NCI-H1048 (cell line): Measurements from ENCODE around the gene BORCS8.
"Not testable (repeated sequence)": the region's sequence is repeated elsewhere in the genome, so short reads cannot be mapped to it uniquely, and the experiment has no call there.

Experiments
- DNase-seq: peaks from one replicate; lab custom pipeline; 2025; lab: John Stamatoyannopoulos, UW

The BORCS8 gene

GRCh38 chr19:19179548-19180441 is 12.2 kb downstream of the BORCS8 start:
- no peak for DNase-seq

DNA sequence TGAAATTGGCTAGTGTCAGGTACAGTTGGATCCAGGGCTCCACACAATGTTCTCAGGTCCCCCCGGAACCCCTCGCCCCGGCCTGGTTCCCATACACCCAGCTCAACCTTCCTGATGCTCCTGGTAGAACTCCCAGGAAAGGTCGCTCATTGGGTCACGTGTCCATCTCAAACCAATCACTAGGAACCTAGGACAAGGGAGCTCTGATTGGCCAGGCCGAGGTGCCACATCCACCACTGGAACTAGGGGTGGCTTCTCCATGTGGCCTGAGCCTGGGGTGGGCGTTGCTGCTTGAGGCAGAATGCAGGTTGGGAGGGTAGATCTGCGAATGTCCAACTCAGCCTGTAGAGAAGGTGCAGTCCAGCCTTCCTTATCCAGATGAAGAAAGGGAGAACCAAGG is 15.0 kb downstream of the BORCS8 start:
- DNase-seq: no peak

DNA sequence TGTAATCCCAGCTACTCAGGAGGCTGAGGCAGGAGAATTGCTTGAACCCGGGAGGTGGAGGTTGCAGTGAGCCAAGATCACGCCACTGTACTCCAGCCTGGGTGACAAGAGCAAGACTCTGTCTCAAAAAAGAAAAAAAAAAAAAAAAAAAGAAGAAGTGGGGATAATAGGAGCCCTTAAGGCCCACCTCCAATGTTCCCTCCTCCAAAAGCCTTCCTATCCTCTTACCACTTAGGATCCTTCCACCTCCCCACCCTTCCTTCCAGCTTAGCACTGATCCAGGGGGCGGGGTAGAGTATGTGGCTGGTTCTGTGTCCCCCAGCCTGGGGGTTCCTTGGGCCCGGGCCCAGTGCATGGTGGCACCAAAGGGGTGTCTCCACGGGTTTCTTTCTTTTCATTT is 18.7 kb downstream of the BORCS8 start:
- not testable (repeated sequence) for DNase-seq

DNA sequence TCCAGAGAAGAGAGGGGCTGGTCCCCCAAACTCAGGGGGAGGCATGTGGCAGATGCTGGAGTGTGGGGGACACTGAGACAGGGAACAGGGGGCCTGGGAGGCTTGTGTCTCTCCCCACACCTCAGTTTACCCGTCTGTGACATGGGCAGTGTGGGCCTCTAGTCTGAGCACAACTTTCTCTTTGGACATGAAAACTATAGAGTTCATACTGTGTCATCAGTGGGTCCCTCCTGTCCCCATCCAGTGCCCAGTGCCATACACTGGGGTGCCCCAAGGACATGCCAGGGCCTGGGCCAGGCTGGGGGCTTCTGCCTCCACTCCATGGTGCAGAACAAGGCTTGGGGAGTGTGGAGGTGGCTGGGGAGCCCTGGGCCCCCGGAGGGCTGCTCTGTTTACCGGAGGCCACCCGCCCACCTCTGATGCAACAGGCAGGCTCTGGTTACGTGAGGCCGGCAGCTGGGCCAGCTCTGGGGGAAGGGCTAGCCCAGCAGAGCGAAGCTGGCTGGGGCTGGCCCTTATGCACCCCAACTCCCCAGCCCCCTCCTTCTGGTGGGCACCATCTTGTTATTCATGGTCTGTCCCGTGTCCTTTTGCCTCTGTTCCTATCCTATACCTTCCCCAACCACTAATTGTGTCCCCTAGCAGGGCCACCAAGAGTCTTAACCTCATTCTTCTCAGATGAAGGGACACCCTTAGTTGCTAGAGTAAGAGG is 20.0 kb downstream of the BORCS8 start:
- no peak for DNase-seq

GRCh38 chr19:19170873-19171672 is 20.9 kb downstream of the BORCS8 start:
- DNase-seq: no peak

- peak; percentile 67 for DNase-seq
These were observed 21.7 kb downstream of the BORCS8 start, which contains the start of gene MEF2B for GRCh38 chr19:19170053-19170872. TSS of gene MEF2B (minus strand) at chr19:19170263. CDS start at chr19:19150735, 19,528 bp downstream.

DNA sequence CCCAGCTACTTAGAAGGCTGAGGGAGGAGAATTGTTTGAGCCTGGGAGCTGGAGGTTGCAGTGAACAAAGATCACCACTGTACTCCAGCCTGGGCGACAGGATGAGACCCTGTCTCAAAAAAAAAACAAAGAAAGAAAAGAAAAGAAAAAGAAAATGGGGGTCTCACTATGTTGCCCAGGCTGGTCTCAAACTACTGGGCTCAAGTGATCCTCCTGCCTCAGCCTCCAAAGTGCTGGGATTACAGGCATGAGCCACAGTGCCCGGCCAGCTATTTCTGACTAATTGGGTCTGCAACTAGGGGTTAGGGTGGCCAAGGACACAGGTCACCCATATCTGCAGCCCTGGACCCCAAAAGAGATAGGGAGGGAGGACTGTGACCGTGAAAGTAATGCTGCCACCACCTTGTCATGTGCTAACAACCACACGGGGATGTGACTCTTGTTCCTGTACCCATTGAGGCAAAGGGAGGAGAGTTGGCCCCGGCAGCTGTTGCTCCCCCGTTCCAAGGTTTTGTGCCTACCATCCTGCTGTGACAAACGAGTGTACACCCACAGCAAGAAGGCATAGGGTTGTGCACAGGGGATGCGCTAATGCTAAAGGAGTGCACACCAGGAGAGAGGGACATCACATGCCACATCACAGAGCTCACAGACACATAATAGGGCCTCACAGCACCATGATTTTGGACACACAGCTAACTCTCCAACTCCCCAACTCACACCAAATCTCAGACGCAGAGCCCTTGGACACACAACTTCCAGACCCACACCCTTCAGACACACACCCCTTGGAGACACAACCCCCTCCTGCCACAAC is 22.5 kb downstream of the BORCS8 start:
- DNase-seq: no peak

DNA sequence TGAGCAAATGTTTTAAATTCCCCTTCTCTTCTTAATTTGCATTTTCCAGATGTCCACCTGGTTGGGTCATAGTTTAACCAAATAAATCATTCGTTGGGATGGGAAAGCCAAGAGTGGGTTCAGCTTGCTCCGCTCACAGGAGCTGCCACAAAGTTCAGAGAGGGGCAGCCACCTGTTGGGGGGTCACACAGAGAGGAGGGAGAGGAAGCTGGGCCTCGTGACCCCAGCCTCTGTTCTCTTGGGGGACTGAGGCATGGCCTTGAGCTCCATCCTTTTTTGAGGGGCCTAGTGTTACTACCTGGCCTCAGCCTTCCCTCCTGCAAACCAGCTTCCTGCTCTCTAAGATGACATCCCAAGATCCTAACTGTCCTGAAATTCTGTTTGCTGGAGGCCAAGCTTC is 24.3 kb downstream of the BORCS8 start:
- no peak for DNase-seq

- no peak for DNase-seq
These were observed 26.6 kb downstream of the BORCS8 start for GRCh38 chr19:19165396-19165795.

- no peak for DNase-seq
These were observed 29.5 kb downstream of the BORCS8 start for GRCh38 chr19:19162495-19162894.

GRCh38 chr19:19160461-19161035 is 31.4 kb downstream of the BORCS8 start:
- no peak for DNase-seq

DNA sequence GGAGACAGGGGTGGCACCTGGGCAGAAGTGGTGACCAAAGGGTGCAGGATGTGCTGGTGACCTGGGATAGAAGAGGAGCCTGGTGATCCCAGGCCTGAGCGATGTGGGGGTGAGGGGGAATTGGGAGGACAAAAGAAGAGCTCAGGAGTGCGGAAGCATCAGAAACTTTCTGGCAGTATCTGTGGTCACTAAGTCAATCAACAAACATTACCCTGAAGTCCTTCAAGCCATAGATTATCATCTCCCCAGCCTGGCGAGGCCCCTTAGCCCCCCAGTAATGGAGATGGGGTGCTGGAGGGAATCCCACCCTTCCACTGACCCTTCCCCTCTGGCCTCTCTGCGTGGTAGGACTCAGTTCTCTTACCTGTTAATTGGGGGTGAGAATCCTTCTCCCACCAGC is 32.4 kb downstream of the BORCS8 start:
- DNase-seq: no peak

DNA sequence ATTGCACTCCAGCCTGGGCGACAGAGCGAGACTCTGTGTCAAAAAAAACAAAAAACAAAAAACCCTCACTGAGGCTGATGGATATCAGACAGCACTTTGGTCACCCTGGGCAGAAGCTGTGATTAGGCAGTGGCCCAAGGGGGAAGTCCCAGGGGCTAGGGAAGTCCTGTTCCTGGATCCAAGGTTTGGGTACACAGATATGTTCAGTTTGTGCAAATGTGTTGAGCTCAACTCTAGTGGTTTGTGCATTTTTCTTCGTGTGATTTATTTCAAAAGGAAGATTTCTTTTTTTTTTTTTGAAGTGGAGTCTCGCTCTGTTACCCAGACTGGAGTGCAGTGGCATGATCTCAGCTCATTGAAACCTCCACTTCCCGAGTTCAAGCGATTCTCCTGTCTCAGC is 34.1 kb downstream of the BORCS8 start:
- no peak for DNase-seq

GRCh38 chr19:19155495-19156219 is 36.3 kb downstream of the BORCS8 start:
- no peak for DNase-seq

- DNase-seq: no peak
These were observed 37.0 kb downstream of the BORCS8 start for GRCh38 chr19:19154768-19155494.

- no peak for DNase-seq
These were observed 39.1 kb downstream of the BORCS8 start for GRCh38 chr19:19152668-19153384.

DNA sequence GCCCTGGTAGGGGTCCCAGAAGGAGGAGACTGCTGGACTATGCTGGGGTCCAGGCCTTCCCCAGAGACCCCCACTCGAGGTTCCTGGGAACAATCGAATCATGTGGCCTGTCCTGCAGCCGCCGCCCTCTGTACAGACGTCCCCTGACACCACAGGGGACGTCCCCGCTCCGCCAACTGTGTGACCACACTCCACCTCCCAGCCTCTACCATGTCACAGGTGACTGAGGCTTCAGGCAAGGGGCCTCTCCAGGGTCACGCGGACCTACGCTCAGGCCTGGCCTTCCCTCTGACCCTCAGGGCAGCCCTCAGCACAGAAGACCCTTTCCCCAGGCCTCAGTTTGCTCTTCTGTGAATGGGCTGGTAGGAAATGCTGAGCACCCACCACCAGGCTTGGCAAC is 40.5 kb downstream of the BORCS8 start:
- no peak for DNase-seq

GRCh38 chr19:19149435-19149834 is 42.5 kb downstream of the BORCS8 start:
- no peak for DNase-seq
